ENCODE data around the gene MXRA8. TPM values are rescaled to one million over a fixed set of nuclear protein-coding genes. Genes with fewer than 3 reads are reported as not detected.

MXRA8 gene
- 0.80 and 1.2 TPM in 2 replicates for total RNA-seq

GRCh38 chr1:1358433-1359271, at the start of gene MXRA8:
MXRA8 (minus strand) TSS chr1:1358555; CDS start chr1:1358504, 51 bp downstream.

DNA sequence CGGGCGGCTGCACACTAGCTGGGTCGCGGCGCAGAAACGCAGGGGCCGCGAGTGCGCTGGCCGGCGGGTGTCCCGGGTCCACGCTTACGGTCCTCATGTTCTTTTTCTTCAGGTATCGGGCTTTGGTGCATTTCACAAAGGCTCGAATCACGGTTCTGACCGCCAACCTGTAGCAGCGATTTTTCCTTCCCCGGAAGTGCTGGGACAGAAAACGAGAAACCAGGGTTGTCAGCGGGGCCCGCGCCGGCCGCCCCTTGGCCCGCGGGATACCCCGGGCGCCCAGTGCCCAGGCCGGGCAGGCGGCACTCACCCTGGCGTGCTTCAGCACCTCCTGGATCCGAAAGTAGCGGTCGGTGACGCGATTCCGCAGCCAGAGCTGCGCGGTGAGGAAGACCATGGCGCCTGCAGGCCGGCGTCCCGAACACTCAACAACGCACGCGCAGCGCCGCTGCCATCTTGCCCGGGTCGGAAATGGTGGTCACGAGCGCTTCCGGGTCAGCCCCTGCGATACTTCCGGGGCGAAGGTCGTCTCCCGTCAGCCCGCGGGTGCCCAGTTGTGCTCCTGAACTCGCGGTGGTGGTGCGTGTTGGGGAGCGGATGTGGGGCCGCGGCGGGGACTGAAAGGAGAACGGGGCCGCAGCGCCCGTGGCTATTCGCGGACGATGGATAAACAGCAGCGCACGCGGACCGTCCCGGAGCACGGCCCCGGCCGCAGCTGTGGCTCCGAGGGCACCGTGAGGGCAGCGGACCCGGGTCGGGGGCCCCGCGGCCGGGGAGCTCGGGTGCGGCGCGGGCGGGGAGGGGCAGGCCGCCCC, 48.7 kb upstream of the MXRA8 start, which contains the start of gene MRPL20:
TSS of gene MRPL20 (minus strand) at position 473 of the 815 bp plus-strand sequence. CDS start at position 397, 76 bp downstream.

DNA sequence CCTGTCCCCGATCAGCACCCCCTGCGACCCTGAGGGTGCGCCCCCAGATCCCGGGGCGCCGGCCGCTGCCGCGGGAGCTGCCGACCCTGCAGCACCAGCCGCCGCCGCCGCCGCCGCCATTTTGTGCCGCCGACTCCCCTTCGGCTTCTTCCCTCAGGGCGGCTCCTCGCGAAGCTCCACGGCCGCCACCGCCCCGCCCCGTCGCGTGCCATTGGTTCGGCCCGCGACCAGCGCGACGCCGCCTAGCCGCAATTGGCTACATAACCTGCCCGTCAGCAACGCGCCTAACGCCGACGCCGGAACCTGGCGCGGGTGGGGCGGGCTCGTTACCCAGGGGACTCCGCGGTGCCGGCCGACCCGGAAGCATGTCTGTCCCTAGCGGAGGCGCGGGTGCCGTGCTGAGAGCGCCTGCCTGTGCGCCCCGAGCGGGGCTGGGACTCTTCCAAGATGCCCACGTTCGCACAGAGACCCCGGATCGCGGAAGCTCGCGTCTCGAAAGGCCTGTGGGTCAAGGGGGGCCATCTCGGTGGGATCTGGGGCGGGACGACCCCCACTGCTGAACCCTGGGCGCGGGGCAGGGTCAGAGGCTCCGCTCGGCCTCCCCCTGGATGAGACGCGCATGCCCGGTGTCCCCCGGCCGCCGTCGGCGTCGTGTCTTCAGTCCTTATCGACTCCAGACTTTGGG, 41.0 kb upstream of the MXRA8 start, which contains the start of gene CCNL2:
TSS of gene CCNL2 (minus strand) at position 149 of the 685 bp plus-strand sequence. CDS start at position 120, 29 bp downstream.

DNA sequence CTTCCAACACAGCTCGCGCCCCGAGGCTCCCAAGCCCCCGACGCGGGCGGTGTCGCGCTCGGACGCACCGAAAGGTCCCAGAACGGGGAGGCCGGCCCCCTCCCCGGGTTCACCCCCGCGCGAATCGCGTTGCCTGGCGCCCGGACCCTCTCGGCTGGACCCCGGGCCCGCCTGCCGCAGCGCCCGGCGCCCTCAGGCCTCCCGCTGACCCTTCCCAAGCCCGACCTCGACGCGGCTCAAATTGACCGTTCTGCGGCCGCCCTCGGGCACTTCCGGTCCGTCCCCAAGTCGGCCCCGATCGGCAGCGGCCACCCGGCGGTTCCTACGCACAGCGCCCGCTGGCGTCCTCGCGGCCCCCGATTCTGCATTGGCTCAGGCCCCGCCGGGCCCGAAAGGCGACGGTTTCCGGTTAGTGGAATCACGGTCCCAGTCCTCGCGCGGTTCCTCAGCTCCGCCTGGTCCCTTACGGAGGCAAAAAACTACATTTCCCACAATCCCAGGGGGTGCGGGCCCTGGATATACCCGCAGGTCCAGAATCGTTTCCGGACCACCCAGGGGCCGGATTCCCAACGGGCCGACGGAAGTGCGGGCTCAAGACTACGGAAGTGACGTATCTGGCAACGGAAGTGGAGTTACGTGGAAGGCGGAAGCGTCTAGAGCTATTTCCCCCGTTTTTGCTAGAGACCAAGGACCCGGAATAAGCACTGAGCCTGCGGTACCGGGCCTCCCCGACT, 16.7 kb upstream of the MXRA8 start, which contains the start of gene AURKAIP1:
TSS of gene AURKAIP1 (minus strand) at position 279 of the 734 bp plus-strand sequence. CDS start 451 bp downstream, outside the sequence.

GRCh38 chr1:1349256-1350012, 8.9 kb downstream of the MXRA8 start, which contains the start of gene DVL1:
DVL1 (minus strand) TSS chr1:1349418; CDS start chr1:1349065, 353 bp downstream.

GRCh38 chr1:1331068-1331965, 27.0 kb downstream of the MXRA8 start, which contains the start of gene TAS1R3:
TAS1R3 (plus strand) TSS chr1:1331280; CDS start chr1:1331346, 66 bp downstream.

GRCh38 chr1:1324524-1325287, 33.6 kb downstream of the MXRA8 start, which contains the start of the genes CPTP and INTS11:
CPTP (plus strand) TSS chr1:1324802; CDS start chr1:1326911, 2,109 bp downstream.
INTS11 (minus strand) TSS chr1:1324660; CDS start chr1:1324608, 52 bp downstream.

GRCh38 chr1:1307923-1308755, 50.2 kb downstream of the MXRA8 start, which contains the start of the genes ACAP3 and PUSL1:
ACAP3 (minus strand) TSS chr1:1307930; CDS start chr1:1307815, 115 bp downstream.
PUSL1 (plus strand) TSS chr1:1308597; CDS start chr1:1308644, 47 bp downstream.

Other genes starting within 250 kb of the MXRA8 start
- 8.6 and 11.8 TPM in 2 replicates for gene C1orf159, start 242.5 kb downstream of the MXRA8 start, total RNA-seq
- not detected in 2 replicates for gene TTLL10, start 184.7 kb downstream of the MXRA8 start, total RNA-seq
- not detected in 2 replicates for gene TNFRSF18, start 152.0 kb downstream of the MXRA8 start, total RNA-seq
- 0.57 and 0.93 TPM in 2 replicates for gene TNFRSF4, start 144.4 kb downstream of the MXRA8 start, total RNA-seq
- 91.1 and 105 TPM in 2 replicates for gene SDF4, start 126.6 kb downstream of the MXRA8 start, total RNA-seq
- gene B3GALT6, start 126.3 kb downstream of the MXRA8 start, total RNA-seq, result 20.5 and 27.3 TPM in 2 replicates
- 1.1 TPM in 1 of 2 replicates, not detected in the other for gene C1QTNF12, start 111.8 kb downstream of the MXRA8 start, total RNA-seq
- 50.0 and 53.1 TPM in 2 replicates for gene UBE2J2, start 84.7 kb downstream of the MXRA8 start, total RNA-seq
- gene SCNN1D, start 78.1 kb downstream of the MXRA8 start, total RNA-seq, result 0.66 and 0.93 TPM in 2 replicates
- gene ACAP3, start 50.6 kb downstream of the MXRA8 start, total RNA-seq, result 19.7 and 22.7 TPM in 2 replicates
- 21.0 and 22.9 TPM in 2 replicates for gene PUSL1, start 50.0 kb downstream of the MXRA8 start, total RNA-seq
- gene INTS11, start 33.9 kb downstream of the MXRA8 start, total RNA-seq, result 64.1 and 71.4 TPM in 2 replicates
- gene CPTP, start 33.8 kb downstream of the MXRA8 start, total RNA-seq, result 15.6 and 21.5 TPM in 2 replicates
- gene TAS1R3, start 27.3 kb downstream of the MXRA8 start, total RNA-seq, result 0.13 and 0.22 TPM in 2 replicates
- gene DVL1, start 9.1 kb downstream of the MXRA8 start, total RNA-seq, result 28.9 and 38.4 TPM in 2 replicates
- gene AURKAIP1, start 16.7 kb upstream of the MXRA8 start, total RNA-seq, result 94.9 and 99.4 TPM in 2 replicates
- 140 and 162 TPM in 2 replicates for gene CCNL2, start 40.8 kb upstream of the MXRA8 start, total RNA-seq
- 100 and 116 TPM in 2 replicates for gene MRPL20, start 48.7 kb upstream of the MXRA8 start, total RNA-seq
- gene ANKRD65, start 62.7 kb upstream of the MXRA8 start, total RNA-seq, result 0.07 and 0.13 TPM in 2 replicates
- gene VWA1, start 77.1 kb upstream of the MXRA8 start, total RNA-seq, result 1.3 and 2.9 TPM in 2 replicates
- gene ATAD3C, start 91.1 kb upstream of the MXRA8 start, total RNA-seq, result not detected in 2 replicates
- gene ATAD3B, start 113.2 kb upstream of the MXRA8 start, total RNA-seq, result 33.0 and 38.4 TPM in 2 replicates
- 46.1 TPM in 2 replicates for gene ATAD3A, start 153.6 kb upstream of the MXRA8 start, total RNA-seq
- gene TMEM240, start 182.1 kb upstream of the MXRA8 start, total RNA-seq, result 3.5 and 4.0 TPM in 2 replicates
- 84.0 and 84.4 TPM in 2 replicates for gene SSU72, start 216.3 kb upstream of the MXRA8 start, total RNA-seq
- 0.65 and 0.80 TPM in 2 replicates for gene FNDC10, start 241.6 kb upstream of the MXRA8 start, total RNA-seq